PFSK-1 (cell line): ENCODE data around the gene PNMA1.

ENCODE experiments used
- FOXP2 ChIP-seq: optimal IDR thresholded peaks from 2 replicates; pipeline ENCODE3; 2011; ENCODE audit warnings: borderline replicate concordance, control low read depth, inconsistent platforms; ENCODE audit not compliant: insufficient read depth; ENCODE audit errors: extremely low read length, extremely low read depth
- POLR2AphosphoS5 ChIP-seq: IDR thresholded peaks from 2 replicates; pipeline ENCODE4 v1.6.1; 2012; ENCODE audit warnings: low read depth, mild to moderate bottlenecking, control low read depth, low read length, moderate library complexity
- TAF1 ChIP-seq: IDR thresholded peaks from 2 replicates; pipeline ENCODE4 v1.6.1; 2012; ENCODE audit warnings: low read length, control low read depth, borderline replicate concordance; ENCODE audit not compliant: insufficient read depth
- TF ChIP-seq, protein P1 (sequence below), 2 experiments: IDR thresholded peaks; 2 replicates each; pipeline versions ENCODE4 v1.6.1 to v1.8.0; 2011 to 2012; ENCODE audit warnings: low read depth in 2 of 2, low read length in 2 of 2, control low read depth in 1 of 2, inconsistent platforms in 1 of 2, mild to moderate bottlenecking in 1 of 2, moderate library complexity in 1 of 2; ENCODE audit not compliant: insufficient read depth in 1 of 2

DNA sequence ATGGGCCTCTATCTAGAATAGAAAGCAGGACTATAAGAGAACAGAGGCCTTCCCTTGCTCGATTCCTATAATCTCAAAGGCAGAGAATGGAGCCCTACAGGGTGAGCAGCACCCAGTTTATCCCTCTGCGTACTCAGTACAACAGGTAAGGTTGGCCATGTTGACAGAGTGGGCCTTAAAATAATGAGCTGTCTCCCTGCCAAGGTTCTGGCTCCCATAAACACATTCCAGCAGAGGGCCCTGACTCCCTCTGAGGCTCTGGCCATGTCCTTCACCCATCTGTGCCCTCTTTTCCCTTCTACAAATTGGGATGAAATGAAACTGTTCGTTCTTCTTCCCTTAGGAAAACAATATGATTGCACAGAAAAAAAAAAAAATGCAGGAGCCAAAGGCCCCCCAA lies 16.9 kb upstream of the PNMA1 start:
- TF ChIP-seq POLR2AphosphoS5 (no peak), FOXP2 (no peak), TAF1 (no peak)
- TF ChIP-seq, protein P1, sequence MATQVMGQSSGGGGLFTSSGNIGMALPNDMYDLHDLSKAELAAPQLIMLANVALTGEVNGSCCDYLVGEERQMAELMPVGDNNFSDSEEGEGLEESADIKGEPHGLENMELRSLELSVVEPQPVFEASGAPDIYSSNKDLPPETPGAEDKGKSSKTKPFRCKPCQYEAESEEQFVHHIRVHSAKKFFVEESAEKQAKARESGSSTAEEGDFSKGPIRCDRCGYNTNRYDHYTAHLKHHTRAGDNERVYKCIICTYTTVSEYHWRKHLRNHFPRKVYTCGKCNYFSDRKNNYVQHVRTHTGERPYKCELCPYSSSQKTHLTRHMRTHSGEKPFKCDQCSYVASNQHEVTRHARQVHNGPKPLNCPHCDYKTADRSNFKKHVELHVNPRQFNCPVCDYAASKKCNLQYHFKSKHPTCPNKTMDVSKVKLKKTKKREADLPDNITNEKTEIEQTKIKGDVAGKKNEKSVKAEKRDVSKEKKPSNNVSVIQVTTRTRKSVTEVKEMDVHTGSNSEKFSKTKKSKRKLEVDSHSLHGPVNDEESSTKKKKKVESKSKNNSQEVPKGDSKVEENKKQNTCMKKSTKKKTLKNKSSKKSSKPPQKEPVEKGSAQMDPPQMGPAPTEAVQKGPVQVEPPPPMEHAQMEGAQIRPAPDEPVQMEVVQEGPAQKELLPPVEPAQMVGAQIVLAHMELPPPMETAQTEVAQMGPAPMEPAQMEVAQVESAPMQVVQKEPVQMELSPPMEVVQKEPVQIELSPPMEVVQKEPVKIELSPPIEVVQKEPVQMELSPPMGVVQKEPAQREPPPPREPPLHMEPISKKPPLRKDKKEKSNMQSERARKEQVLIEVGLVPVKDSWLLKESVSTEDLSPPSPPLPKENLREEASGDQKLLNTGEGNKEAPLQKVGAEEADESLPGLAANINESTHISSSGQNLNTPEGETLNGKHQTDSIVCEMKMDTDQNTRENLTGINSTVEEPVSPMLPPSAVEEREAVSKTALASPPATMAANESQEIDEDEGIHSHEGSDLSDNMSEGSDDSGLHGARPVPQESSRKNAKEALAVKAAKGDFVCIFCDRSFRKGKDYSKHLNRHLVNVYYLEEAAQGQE (IDR thresholded peaks at IDR 0.05; ENCODE audit: insufficient read depth in 1 of 2, low read depth in 2 of 2, low read length in 2 of 2) = no peak
